Measurements from ENCODE around the gene TSSK1B.

Gene TSSK1B

GRCh38 chr5:113382731-113383130 lies 52.1 kb downstream of the TSSK1B start:
- no peak for DNase-seq (ENCODE audit: extremely low read depth, low read depth)
- no peak for TF ChIP-seq CTCF (IDR thresholded peaks at IDR 0.05; ENCODE audit: low read depth, low read length)

Measured in AG09319 (cell line).